Lower leg skin (tissue), 3 donors: ENCODE data around the gene MOCS2.

Experiments used
- POLR2A ChIP-seq, 2 donors: fragments of 450-650 bp; IDR thresholded peaks; one replicate each; pipeline ENCODE4 v1.6.1; 2016 to 2017; ENCODE audit warnings: antibody characterized with exemption in 2 of 2, mild to moderate bottlenecking in 1 of 2, moderate library complexity in 1 of 2
- TF ChIP-seq, protein P1 (sequence below), 3 donors: fragments of 450-650 bp; IDR thresholded peaks; one replicate each; pipeline ENCODE4 v1.5.1; 2016; ENCODE audit warnings: antibody characterized with exemption in 3 of 3, mild to moderate bottlenecking in 3 of 3, moderate library complexity in 2 of 3

DNA sequence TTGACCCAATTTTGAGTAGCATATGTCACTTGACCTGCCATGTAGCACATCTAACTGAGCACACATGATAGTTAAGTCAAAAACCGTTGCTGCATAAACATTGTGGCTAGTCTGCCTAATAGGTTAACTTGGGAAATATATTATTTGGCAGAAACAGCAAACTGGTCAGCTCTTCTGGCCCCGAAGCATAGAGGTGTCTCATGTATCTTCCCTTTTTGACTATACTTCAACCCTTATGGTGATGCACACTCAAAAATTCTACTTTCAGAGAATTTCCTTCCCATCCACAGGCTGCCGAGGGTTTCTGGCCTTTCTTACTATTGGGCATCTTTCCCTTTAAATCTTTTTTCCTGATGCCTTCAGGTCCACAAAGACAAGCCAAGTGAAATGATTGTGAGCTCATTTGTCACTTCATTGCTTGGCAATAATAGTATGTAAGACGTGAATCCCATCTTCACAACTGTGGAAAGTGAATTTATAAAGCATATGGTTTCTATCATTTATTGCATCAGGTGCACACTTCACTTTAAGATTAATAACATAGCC, 41.2 kb downstream of the MOCS2 start:
- TF ChIP-seq, protein P1, sequence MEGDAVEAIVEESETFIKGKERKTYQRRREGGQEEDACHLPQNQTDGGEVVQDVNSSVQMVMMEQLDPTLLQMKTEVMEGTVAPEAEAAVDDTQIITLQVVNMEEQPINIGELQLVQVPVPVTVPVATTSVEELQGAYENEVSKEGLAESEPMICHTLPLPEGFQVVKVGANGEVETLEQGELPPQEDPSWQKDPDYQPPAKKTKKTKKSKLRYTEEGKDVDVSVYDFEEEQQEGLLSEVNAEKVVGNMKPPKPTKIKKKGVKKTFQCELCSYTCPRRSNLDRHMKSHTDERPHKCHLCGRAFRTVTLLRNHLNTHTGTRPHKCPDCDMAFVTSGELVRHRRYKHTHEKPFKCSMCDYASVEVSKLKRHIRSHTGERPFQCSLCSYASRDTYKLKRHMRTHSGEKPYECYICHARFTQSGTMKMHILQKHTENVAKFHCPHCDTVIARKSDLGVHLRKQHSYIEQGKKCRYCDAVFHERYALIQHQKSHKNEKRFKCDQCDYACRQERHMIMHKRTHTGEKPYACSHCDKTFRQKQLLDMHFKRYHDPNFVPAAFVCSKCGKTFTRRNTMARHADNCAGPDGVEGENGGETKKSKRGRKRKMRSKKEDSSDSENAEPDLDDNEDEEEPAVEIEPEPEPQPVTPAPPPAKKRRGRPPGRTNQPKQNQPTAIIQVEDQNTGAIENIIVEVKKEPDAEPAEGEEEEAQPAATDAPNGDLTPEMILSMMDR (IDR thresholded peaks at IDR 0.05): no peak
- no peak for TF ChIP-seq POLR2A (IDR thresholded peaks at IDR 0.05)
